Measurements from ENCODE around the gene TAGAP.

GRCh38 chr6:158991017-158991723 lies 53.6 kb downstream of the TAGAP start:
- TF ChIP-seq CTCF (IDR thresholded peaks at IDR 0.05; ENCODE audit: low read depth, low read length, missing input control) (no peak), RAD21 (IDR thresholded peaks at IDR 0.05) (no peak), MAX (IDR thresholded peaks at IDR 0.05) (no peak), ATF3 (IDR thresholded peaks at IDR 0.05) (no peak), SP1 (IDR thresholded peaks at IDR 0.05) (no peak), ZBTB33 (IDR thresholded peaks at IDR 0.05) (no peak), EGR1 (IDR thresholded peaks at IDR 0.05; ENCODE audit: low read depth in 2 of 2) (no peak), JUND (IDR thresholded peaks at IDR 0.05) (no peak), YY1 (IDR thresholded peaks at IDR 0.05) (no peak), GABPA (IDR thresholded peaks at IDR 0.05 in 1 of 2, conservative IDR thresholded peaks at IDR 0.05 in 1 of 2) (no peak), RXRA (IDR thresholded peaks at IDR 0.05) (no peak)
